RWPE1 (cell line): ENCODE results near the gene RND2.

Experiments used
- CTCF ChIA-PET: fragments of 350-600 bp; sonication (Branson Sonifier 250); formaldehyde crosslinking; extraction: SDS; loops from one replicate; lab custom pipeline; 2021; lab: Yijun Ruan, JAX
- POLR2A ChIA-PET: fragments of 400-600 bp; formaldehyde crosslinking; extraction: SDS; loops from one replicate; lab custom pipeline; 2020; ENCODE audit warnings: antibody characterized with exemption; ENCODE audit not compliant: low non-redundant PET; lab: Yijun Ruan, JAX
- DNase-seq: peaks from one replicate; pipeline ENCODE4 v3.0.0; 2012; ENCODE audit warnings: low spot score
- H3K27ac ChIP-seq: fragments of 450-650 bp; 2 replicates; pipeline ENCODE4 v1.5.1; 2017
- TF ChIP-seq, protein P1 (sequence below): fragments of 450-650 bp; conservative IDR thresholded peaks from 2 replicates; pipeline ENCODE4 v1.5.1; 2017; ENCODE audit warnings: low read depth, mild to moderate bottlenecking

The RND2 gene

DNA sequence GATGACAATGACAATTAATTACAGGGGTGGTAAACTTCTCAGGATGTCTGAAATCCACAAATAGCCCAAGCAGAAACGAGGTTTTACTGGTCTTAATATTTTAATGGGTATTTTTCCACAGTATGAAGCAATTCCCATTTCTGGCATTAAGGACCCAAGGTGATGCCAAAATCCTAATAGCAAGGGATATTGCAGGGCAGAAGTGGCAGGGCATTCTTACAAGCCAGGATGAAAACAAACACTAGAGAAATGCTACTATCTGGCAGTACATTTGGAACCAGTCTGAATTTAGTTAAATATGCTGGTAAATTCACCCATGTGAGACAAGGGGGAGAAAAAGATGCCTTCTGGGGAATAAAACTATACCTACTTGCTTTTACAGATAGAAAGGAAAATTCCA is 45.2 kb downstream of the RND2 start:
- H3K27ac ChIP-seq, result no peak overlapping the region
- no peak for DNase-seq
- POLR2A ChIA-PET, result no interaction called here
- TF ChIP-seq, protein P1, sequence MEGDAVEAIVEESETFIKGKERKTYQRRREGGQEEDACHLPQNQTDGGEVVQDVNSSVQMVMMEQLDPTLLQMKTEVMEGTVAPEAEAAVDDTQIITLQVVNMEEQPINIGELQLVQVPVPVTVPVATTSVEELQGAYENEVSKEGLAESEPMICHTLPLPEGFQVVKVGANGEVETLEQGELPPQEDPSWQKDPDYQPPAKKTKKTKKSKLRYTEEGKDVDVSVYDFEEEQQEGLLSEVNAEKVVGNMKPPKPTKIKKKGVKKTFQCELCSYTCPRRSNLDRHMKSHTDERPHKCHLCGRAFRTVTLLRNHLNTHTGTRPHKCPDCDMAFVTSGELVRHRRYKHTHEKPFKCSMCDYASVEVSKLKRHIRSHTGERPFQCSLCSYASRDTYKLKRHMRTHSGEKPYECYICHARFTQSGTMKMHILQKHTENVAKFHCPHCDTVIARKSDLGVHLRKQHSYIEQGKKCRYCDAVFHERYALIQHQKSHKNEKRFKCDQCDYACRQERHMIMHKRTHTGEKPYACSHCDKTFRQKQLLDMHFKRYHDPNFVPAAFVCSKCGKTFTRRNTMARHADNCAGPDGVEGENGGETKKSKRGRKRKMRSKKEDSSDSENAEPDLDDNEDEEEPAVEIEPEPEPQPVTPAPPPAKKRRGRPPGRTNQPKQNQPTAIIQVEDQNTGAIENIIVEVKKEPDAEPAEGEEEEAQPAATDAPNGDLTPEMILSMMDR, result no peak
- CTCF ChIA-PET, result no interaction called here

- POLR2A ChIA-PET, result no interaction called here
- CTCF ChIA-PET, result interaction anchor here (0.6 kb wide), 1 partner anchor 624 kb away, joined by 3 read pairs; no protein-coding TSS in a partner anchor
- H3K27ac ChIP-seq, result no peak overlapping the region
- TF ChIP-seq, protein P1, result no peak
- DNase-seq, result no peak
Measured at GRCh38 chr17:43070872-43071271, 45.8 kb downstream of the RND2 start.

- H3K27ac ChIP-seq, result no peak overlapping the region
- DNase-seq, result no peak
- CTCF ChIA-PET, result interaction anchor here (0.6 kb wide), 1 partner anchor 124 kb away, joined by 4 read pairs; no protein-coding TSS in a partner anchor
- TF ChIP-seq, protein P1, result no peak
- POLR2A ChIA-PET, result no interaction called here
Measured at GRCh38 chr17:43074869-43075268, 49.8 kb downstream of the RND2 start.

DNA sequence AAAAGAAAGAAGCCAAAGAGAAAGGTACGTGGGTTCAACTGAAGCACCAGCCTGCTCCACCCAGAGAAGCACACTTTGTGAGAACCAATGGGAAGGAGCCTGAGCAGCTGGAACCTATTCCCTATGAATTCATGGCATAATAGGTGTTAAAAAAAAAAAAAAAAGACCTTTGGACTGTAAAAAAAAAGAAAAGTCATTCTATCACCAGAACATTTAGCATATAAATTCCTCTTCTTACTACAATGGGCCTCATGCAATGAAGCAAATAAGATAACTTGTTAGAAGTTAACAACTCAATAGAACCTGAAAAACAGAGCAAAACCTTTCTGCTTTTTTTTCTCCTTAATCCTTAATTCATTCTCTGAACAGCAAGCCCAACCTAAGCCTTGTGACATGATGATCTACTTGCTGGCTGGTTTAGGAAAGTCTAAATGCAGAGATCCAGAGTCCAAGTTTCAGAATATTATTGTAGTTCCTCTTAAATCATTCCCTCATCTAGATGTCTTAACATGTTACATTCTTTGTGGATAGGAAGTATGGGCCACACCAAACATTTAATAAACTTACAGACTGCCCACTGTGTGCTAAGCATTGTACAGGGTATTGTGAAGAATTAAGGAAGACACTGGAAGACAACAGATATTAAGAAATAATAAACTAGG is 54.7 kb downstream of the RND2 start:
- ChIA-PET CTCF (no interaction called here), POLR2A (no interaction called here)
- DNase-seq, result no peak
- H3K27ac ChIP-seq, result peak overlapping the region; percentile 19; the same call in 1 of the 2 replicates
- TF ChIP-seq, protein P1, result no peak
